K562 (cell line): ENCODE measurements around the gene EIF3J. TPM values are rescaled to one million over a fixed set of nuclear protein-coding genes. Genes with fewer than 3 reads are reported as not detected.

ENCODE experiments used
- EGR1 ChIP-seq: fragments of 450-650 bp; conservative IDR thresholded peaks from 2 replicates; pipeline ENCODE4 v1.6.1; 2017; ENCODE audit warnings: mild to moderate bottlenecking
- ESRRB ChIP-seq: fragments of 250-450 bp; sonication (Bioruptor Pico); IDR thresholded peaks from 2 replicates; pipeline ENCODE4 v1.5.0; 2020; ENCODE audit warnings: mild to moderate bottlenecking, moderate library complexity, borderline replicate concordance
- GTF2B ChIP-seq: IDR thresholded peaks from 2 replicates; pipeline ENCODE4 v1.6.1; 2011; ENCODE audit not compliant: insufficient read length; ENCODE audit errors: extremely low read depth
- KDM4B ChIP-seq, 2 experiments: fragments of 450-650 bp in 1 of 2; sonication (generic) in 1 of 2; IDR thresholded peaks; 2 replicates each; pipeline ENCODE4 v1.6.1; 2016 to 2017; ENCODE audit warnings: borderline replicate concordance in 2 of 2, antibody characterized with exemption in 1 of 2, low read depth in 1 of 2, mild to moderate bottlenecking in 1 of 2
- MYNN ChIP-seq, 2 experiments: sonication (generic); formaldehyde crosslinking in 1 of 2; IDR thresholded peaks; 2 replicates each; pipeline versions ENCODE4 v1.5.0 to v1.6.1; 2016 to 2020; ENCODE audit warnings: antibody characterized with exemption in 1 of 2, missing genetic modification reagents in 1 of 2
- OTX1 ChIP-seq: fragments of 450-650 bp; formaldehyde crosslinking; IDR thresholded peaks from 2 replicates; pipeline ENCODE4 v1.4.0; 2022; ENCODE audit warnings: mild to moderate bottlenecking
- PPARD ChIP-seq: fragments of 250-450 bp; sonication (Bioruptor Pico); IDR thresholded peaks from 2 replicates; pipeline ENCODE4 v1.8.0; 2022; ENCODE audit warnings: inconsistent platforms, mild to moderate bottlenecking, moderate library complexity
- PREB ChIP-seq: sonication (generic); formaldehyde crosslinking; IDR thresholded peaks from 2 replicates; pipeline ENCODE4 v1.8.1; 2023; ENCODE audit warnings: mild to moderate bottlenecking, missing genetic modification reagents
- RAD51 ChIP-seq: fragments of 450-650 bp; IDR thresholded peaks from 2 replicates; pipeline ENCODE4 v1.7.1; 2016; ENCODE audit warnings: low read depth, mild to moderate bottlenecking, borderline replicate concordance
- RBM39 ChIP-seq: fragments of 200-400 bp; formaldehyde crosslinking; optimal IDR thresholded peaks from 2 replicates; pipeline ENCODE3; 2018; ENCODE audit warnings: low read depth, low read length
- RUNX1 ChIP-seq: sonication (generic); IDR thresholded peaks from 2 replicates; pipeline ENCODE4 v1.6.1; 2016; ENCODE audit warnings: antibody characterized with exemption, low read depth
- SMARCB1 ChIP-seq: IDR thresholded peaks from 2 replicates; pipeline ENCODE4 v1.6.1; 2011; ENCODE audit warnings: improper control_type of control experiment, low read depth; ENCODE audit not compliant: insufficient read length
- TAL1 ChIP-seq: fragments of 450-650 bp; IDR thresholded peaks from 2 replicates; pipeline ENCODE4 v1.6.1; 2016; ENCODE audit warnings: mild to moderate bottlenecking
- TEAD4 ChIP-seq, 2 experiments: sonication (generic) in 1 of 2; formaldehyde crosslinking in 1 of 2; IDR thresholded peaks; 2 replicates each; pipeline versions ENCODE4 v1.6.1 to v1.8.0; 2012 to 2022; ENCODE audit warnings: borderline replicate concordance in 1 of 2, inconsistent platforms in 1 of 2, low read length in 1 of 2, mild to moderate bottlenecking in 1 of 2, missing genetic modification reagents in 1 of 2
- ZNF124 ChIP-seq: sonication (generic); formaldehyde crosslinking; IDR thresholded peaks from 2 replicates; pipeline ENCODE4 v1.8.1; 2022; ENCODE audit warnings: missing genetic modification reagents
- ZNF232 ChIP-seq: sonication (generic); formaldehyde crosslinking; IDR thresholded peaks from 2 replicates; pipeline ENCODE4 v1.8.0; 2022; ENCODE audit warnings: mild to moderate bottlenecking, missing genetic modification reagents
- ZNF239 ChIP-seq: fragments of 250-450 bp; sonication (Bioruptor Pico); IDR thresholded peaks from 2 replicates; pipeline ENCODE4 v1.4.0; 2020; ENCODE audit warnings: mild to moderate bottlenecking
- ZNF551 ChIP-seq: fragments of 250-450 bp; sonication (Bioruptor Pico); IDR thresholded peaks from 2 replicates; pipeline ENCODE4 v1.5.0; 2021; ENCODE audit warnings: mild to moderate bottlenecking, moderate library complexity
- polyA plus RNA-seq, 8 experiments: library from polyadenylated mRNA; depleted of rRNA in 4 of 8; stranded (reverse) in 5 of 8; unstranded in 3 of 8; fragments of >200 nt; fragmentation: Nextera tagmentation in 2 of 8; fragmentation: Illumina TruSeq in 1 of 8; extraction: Ambion mirVana in 2 of 8; extraction: Trizol in 1 of 8; gene quantifications; 2 replicates each; pipeline versions ENCODE4 v1.2.1 to v1.2.3, GENCODE V29; 2011 to 2014; ENCODE audit warnings: inconsistent platforms in 1 of 8, missing spikeins in 1 of 8
- total RNA-seq, 7 experiments: library from RNA; depleted of rRNA in 6 of 7; stranded (reverse); fragments of >200 nt in 6 of 7; fragmentation: Illumina TruSeq in 2 of 7; extraction: Trizol in 2 of 7; gene quantifications; 2 replicates each; pipeline versions ENCODE4 v1.2.1 to v1.2.3, GENCODE V29; 2011 to 2021; ENCODE audit warnings: low replicate concordance in 1 of 7
- TF ChIP-seq, protein P1 (sequence below): fragments of 200-800 bp; sonication (Bioruptor generic); IDR thresholded peaks from 2 replicates; pipeline ENCODE4 v1.6.1; 2017; ENCODE audit warnings: missing genetic modification characterization, missing compliant biosample characterization
- TF ChIP-seq, protein P2 (sequence below): fragments of 250-450 bp; sonication (Bioruptor Pico); IDR thresholded peaks from 2 replicates; pipeline ENCODE4 v1.8.0; 2022; ENCODE audit warnings: inconsistent platforms, mild to moderate bottlenecking, moderate library complexity, borderline replicate concordance
- TF ChIP-seq, protein P3 (sequence below): IDR thresholded peaks from 2 replicates; pipeline ENCODE4 v1.6.1; 2011; ENCODE audit warnings: borderline replicate concordance, low read depth, mild to moderate bottlenecking, moderate library complexity, low read length; ENCODE audit not compliant: insufficient read depth, poor library complexity, severe bottlenecking

EIF3J gene
- total and polyA plus RNA-seq, 9 of the 15 experiments (the other 6 are each of a cell fraction or from before 2014, with no cell fraction given): 44.2 to 217 (median 151) TPM

DNA sequence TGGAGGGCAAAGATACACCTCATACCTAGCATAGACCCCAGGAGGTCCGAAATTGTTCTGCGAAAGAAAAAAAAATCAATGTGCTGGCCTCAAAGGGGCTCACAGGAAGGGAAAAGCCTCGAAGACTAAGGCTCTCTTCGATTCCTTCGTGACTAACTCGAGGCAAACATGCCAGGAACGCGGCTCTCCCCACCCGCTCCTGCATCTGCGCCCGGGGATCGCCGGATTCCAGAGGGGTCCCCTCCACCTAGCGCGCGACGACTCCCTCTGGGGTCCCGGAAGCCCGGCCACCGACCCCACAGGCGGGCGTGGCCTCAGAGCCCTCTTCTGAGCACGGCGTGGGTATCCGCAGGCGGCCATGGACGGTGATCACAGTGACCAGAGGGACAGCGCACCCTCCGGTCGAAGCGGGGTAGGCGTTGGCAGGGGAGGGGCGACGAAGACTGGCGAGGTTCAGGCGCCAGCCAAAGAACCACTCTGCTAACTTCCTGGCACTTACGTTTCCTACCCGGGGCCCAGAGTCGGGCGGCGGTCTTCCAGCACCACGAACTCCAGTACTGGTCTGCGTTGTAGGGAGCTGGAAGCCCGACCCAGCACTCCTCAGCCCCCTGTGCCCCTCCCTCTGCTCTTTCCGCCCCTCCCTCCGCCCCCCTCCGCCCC is 515 bp upstream of the EIF3J start (continued):
- no peak for TF ChIP-seq GTF2B
- no peak for TF ChIP-seq EGR1
- TF ChIP-seq ZNF232 (CRISPR knock-in tag): no peak
- TF ChIP-seq, protein P1, sequence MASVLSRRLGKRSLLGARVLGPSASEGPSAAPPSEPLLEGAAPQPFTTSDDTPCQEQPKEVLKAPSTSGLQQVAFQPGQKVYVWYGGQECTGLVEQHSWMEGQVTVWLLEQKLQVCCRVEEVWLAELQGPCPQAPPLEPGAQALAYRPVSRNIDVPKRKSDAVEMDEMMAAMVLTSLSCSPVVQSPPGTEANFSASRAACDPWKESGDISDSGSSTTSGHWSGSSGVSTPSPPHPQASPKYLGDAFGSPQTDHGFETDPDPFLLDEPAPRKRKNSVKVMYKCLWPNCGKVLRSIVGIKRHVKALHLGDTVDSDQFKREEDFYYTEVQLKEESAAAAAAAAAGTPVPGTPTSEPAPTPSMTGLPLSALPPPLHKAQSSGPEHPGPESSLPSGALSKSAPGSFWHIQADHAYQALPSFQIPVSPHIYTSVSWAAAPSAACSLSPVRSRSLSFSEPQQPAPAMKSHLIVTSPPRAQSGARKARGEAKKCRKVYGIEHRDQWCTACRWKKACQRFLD (CRISPR knock-in tag): no peak
- TF ChIP-seq, protein P2, sequence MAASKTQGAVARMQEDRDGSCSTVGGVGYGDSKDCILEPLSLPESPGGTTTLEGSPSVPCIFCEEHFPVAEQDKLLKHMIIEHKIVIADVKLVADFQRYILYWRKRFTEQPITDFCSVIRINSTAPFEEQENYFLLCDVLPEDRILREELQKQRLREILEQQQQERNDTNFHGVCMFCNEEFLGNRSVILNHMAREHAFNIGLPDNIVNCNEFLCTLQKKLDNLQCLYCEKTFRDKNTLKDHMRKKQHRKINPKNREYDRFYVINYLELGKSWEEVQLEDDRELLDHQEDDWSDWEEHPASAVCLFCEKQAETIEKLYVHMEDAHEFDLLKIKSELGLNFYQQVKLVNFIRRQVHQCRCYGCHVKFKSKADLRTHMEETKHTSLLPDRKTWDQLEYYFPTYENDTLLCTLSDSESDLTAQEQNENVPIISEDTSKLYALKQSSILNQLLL (CRISPR knock-in tag): no peak
- 0 out of 2 replicates have a peak, but pooled peaks have one; percentile 75 for TF ChIP-seq MYNN (IDR thresholded peaks at IDR 0.05)
- no peak for TF ChIP-seq MYNN (CRISPR knock-in tag; IDR thresholded peaks at IDR 0.05)
- no peak for TF ChIP-seq RUNX1
- TF ChIP-seq, protein P3, sequence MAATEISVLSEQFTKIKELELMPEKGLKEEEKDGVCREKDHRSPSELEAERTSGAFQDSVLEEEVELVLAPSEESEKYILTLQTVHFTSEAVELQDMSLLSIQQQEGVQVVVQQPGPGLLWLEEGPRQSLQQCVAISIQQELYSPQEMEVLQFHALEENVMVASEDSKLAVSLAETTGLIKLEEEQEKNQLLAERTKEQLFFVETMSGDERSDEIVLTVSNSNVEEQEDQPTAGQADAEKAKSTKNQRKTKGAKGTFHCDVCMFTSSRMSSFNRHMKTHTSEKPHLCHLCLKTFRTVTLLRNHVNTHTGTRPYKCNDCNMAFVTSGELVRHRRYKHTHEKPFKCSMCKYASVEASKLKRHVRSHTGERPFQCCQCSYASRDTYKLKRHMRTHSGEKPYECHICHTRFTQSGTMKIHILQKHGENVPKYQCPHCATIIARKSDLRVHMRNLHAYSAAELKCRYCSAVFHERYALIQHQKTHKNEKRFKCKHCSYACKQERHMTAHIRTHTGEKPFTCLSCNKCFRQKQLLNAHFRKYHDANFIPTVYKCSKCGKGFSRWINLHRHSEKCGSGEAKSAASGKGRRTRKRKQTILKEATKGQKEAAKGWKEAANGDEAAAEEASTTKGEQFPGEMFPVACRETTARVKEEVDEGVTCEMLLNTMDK: no peak
- no peak for TF ChIP-seq RAD51
- 0 out of 2 replicates have a peak, but pooled peaks have one; percentile 25 for TF ChIP-seq OTX1
- no peak for TF ChIP-seq TAL1
- TF ChIP-seq ZNF124 (CRISPR knock-in tag): no peak
- TF ChIP-seq ZNF551: no peak
- TF ChIP-seq RBM39: no peak
- TF ChIP-seq ZNF239: no peak
- TF ChIP-seq KDM4B (IDR thresholded peaks at IDR 0.05; ENCODE audit: borderline replicate concordance in 2 of 2, low read depth in 1 of 2): 0 out of 4 replicates have a peak, but pooled peaks of 1 of the 2 experiments have one; percentile 29
- no peak for TF ChIP-seq SMARCB1
- TF ChIP-seq TEAD4 (IDR thresholded peaks at IDR 0.05; ENCODE audit: low read length): no peak
- no peak for TF ChIP-seq TEAD4 (CRISPR knock-in tag; IDR thresholded peaks at IDR 0.05; ENCODE audit: borderline replicate concordance)
- TF ChIP-seq PPARD (CRISPR knock-in tag): no peak
- TF ChIP-seq PREB (CRISPR knock-in tag): no peak
- no peak for TF ChIP-seq ESRRB (CRISPR knock-in tag)
